GM20000 (cell line): ENCODE data around the gene TFPI2.

Experiments used
- DNase-seq: peaks from one replicate; pipeline ENCODE4 v3.0.0; 2012; ENCODE audit warnings: low spot score
- TF ChIP-seq, protein P1 (sequence below): IDR thresholded peaks from 2 replicates; pipeline ENCODE4 v1.5.1; 2012; ENCODE audit warnings: mild to moderate bottlenecking, control low read depth; ENCODE audit errors: extremely low read depth, missing control alignments

The TFPI2 gene

GRCh38 chr7:93861325-93861949, 29.1 kb downstream of the TFPI2 start:
- no peak for DNase-seq
- TF ChIP-seq, protein P1, sequence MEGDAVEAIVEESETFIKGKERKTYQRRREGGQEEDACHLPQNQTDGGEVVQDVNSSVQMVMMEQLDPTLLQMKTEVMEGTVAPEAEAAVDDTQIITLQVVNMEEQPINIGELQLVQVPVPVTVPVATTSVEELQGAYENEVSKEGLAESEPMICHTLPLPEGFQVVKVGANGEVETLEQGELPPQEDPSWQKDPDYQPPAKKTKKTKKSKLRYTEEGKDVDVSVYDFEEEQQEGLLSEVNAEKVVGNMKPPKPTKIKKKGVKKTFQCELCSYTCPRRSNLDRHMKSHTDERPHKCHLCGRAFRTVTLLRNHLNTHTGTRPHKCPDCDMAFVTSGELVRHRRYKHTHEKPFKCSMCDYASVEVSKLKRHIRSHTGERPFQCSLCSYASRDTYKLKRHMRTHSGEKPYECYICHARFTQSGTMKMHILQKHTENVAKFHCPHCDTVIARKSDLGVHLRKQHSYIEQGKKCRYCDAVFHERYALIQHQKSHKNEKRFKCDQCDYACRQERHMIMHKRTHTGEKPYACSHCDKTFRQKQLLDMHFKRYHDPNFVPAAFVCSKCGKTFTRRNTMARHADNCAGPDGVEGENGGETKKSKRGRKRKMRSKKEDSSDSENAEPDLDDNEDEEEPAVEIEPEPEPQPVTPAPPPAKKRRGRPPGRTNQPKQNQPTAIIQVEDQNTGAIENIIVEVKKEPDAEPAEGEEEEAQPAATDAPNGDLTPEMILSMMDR = no peak

GRCh38 chr7:93860261-93860660, 30.3 kb downstream of the TFPI2 start:
- TF ChIP-seq, protein P1 = no peak
- no peak for DNase-seq

DNA sequence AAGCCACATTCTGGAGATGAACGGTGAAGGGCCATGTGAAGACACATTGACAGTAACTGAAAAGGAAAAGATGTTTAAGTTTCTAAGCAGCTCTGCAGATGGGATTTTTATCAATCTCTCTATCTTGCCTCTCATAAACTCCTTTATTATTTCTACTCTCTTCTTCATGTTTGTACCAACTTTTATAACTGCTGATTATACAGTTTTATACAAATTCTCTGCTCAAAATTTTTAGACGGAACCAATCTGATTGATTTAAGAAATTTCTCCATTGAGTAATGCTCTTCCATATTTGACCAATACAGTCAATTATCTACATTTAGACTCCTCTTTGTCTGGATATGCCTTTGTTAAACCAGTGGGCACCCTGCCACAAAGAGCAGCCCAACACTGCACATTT, 31.7 kb downstream of the TFPI2 start:
- no peak for DNase-seq
- TF ChIP-seq, protein P1 = no peak

GRCh38 chr7:93856323-93856722, 34.2 kb downstream of the TFPI2 start:
- TF ChIP-seq, protein P1 = no peak

DNA sequence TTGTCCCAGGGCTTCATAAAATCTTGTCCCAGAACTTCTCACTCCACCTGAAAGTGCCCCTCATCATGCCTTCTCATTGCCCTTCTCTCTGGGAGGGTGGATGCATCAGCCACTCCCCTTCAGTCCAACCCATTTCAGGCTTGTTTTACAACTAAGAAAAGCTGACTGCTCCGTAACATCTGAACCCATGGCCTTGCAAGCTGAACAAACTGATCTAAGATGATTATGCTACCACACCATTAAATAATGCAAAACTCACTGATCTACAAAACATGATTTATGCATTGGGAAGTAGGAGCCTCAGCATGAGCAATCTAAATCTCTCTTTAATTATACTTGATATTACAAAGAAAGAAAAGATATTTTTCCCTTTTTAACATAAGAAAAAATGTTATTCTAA, 34.8 kb downstream of the TFPI2 start:
- TF ChIP-seq, protein P1 = no peak
- DNase-seq = no peak

More at GRCh38 chr7:93856323-93856722, 34.2 kb downstream of the TFPI2 start:
- DNase-seq = no peak

DNA sequence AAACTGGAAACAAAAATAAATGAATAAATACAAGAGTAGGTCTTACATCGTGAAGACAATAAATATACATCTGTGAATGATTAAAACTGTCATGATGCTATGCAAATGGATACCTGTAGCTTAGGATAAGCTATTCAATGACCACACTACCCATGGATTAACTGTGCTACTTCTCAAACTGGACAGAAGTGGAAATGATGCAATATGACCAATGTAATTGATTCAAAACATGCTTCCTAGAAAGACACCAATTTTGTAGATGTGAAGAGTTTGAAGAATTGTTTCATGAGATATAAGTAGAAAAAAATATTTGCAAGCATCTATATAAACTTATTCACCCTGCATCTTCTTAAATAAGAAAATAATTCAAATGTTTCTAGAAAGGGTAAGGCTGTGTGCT, 36.1 kb downstream of the TFPI2 start:
- TF ChIP-seq, protein P1 = no peak
- DNase-seq = no peak

DNA sequence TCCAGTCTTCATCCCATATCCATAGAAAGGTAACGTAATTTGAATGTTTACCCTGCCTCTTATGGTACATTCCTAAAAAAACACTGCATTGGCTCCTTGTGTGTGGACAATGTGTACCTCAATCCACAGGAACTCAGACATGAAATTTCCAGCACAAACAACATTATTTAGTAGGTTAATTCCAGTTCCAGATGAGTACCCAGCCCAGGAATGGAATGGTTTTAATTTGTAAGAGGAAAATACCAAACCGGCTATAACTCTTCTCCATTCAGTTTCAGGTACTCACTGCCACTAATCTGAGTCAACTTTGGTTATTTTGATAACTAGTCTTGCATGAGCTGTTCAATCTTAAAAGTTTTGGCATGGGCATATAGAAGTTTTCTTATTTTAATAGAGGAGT, 39.0 kb downstream of the TFPI2 start:
- TF ChIP-seq, protein P1 = no peak

More for the DNA sequence above, 39.0 kb downstream of the TFPI2 start:
- no peak for DNase-seq
